ENCODE data around the gene PLCL2.

DNA sequence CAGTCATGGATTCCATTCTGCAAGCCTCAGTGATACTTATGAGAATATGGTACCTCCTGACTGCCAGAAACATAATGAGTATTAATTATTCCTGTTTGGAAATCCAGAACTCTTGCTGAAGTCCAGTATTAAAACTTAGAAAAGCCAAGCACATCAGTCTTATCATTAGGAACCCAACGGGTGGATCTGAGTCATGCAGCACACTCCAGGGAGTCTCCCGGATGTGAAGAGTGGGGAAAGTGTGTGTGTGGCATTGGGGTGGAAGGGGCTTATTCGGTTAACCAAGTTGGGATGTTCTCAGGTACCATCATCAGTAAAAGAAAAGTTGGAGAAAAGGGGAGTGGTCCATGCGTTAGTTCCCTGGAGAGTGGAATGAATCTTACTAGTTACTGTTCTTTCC lies 181.1 kb downstream of the PLCL2 start:
- TF ChIP-seq, protein P1, sequence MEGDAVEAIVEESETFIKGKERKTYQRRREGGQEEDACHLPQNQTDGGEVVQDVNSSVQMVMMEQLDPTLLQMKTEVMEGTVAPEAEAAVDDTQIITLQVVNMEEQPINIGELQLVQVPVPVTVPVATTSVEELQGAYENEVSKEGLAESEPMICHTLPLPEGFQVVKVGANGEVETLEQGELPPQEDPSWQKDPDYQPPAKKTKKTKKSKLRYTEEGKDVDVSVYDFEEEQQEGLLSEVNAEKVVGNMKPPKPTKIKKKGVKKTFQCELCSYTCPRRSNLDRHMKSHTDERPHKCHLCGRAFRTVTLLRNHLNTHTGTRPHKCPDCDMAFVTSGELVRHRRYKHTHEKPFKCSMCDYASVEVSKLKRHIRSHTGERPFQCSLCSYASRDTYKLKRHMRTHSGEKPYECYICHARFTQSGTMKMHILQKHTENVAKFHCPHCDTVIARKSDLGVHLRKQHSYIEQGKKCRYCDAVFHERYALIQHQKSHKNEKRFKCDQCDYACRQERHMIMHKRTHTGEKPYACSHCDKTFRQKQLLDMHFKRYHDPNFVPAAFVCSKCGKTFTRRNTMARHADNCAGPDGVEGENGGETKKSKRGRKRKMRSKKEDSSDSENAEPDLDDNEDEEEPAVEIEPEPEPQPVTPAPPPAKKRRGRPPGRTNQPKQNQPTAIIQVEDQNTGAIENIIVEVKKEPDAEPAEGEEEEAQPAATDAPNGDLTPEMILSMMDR (IDR thresholded peaks at IDR 0.05), result no peak
- TF ChIP-seq SIN3A (IDR thresholded peaks at IDR 0.05; ENCODE audit: borderline replicate concordance, insufficient read depth, low read depth, low read length) (no peak), POLR2AphosphoS5 (IDR thresholded peaks at IDR 0.05; ENCODE audit: low read depth, low read length) (no peak)

All from Panc1 (cell line).